NCI-H1105 (cell line): ENCODE measurements around the gene MYBPHL.

Source experiments
- DNase-seq: peaks from one replicate; lab custom pipeline; 2025; lab: John Stamatoyannopoulos, UW

Gene MYBPHL

DNA sequence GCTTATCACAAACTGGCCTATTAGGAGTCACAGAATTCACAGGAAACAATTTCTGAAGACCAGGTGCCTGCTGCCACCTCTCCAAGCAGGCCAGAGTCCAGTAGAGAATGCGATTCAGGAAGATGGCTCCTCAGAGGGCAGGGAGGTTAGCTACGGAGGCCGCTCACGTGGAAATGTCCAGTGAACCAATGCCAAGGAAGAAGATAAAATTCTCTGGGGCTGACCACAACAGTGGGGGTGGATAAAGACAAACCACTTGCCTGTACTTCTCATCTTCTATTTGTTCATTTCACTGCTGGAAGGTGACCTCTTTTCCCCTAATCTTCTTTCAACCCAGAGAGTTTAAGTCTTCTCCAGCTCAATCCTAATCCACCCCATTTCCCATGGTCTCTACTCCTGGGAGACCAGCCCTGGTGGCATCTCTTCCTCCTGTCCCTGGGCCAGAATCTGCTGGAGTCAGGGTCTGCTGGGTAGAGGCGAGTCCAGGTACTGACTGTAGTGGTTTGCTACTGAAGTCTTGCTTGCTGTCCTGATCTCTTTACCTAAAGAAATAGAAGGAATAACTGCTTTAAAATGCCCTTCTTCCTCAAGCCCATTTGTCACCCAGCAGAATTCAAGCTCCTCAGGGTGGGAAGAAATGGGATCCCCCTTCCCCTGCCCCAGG lies 27.1 kb downstream of the MYBPHL start:
- no peak for DNase-seq

- peak; percentile 52 for DNase-seq
Measured at GRCh38 chr1:109277434-109278204, 29.2 kb downstream of the MYBPHL start.

DNA sequence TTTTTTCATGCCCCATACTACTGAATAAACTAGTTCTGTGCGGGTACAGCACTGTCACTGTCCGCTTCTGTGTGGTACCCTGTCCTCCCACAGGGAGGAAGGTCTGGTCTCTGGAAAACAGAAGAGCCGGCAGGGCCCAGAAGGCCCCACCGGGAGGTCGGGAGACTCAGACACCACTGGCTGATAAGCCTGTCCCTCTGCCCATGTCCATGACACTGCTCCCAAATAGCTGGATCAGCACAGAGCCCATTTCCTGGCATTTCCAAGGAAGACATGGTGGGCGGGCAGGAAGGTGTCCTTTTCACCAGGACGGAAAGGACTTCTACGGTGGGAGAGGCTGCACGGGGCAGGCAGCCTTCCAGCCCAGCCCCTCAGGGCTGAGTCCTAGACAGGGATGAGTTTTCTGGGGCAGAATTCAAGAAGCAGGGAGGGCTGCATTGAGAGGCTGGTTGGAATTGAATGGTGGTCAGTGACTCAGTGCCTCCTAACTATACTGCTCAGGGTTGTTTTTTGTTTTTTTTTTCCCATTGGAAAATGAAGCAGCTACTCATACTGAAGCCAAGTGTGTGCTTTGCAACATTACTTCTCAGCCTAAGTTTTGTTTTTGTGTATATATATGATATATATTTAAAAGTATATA lies 31.0 kb downstream of the MYBPHL start:
- no peak for DNase-seq

GRCh38 chr1:109274533-109275476 lies 32.0 kb downstream of the MYBPHL start:
- DNase-seq, result no peak

DNA sequence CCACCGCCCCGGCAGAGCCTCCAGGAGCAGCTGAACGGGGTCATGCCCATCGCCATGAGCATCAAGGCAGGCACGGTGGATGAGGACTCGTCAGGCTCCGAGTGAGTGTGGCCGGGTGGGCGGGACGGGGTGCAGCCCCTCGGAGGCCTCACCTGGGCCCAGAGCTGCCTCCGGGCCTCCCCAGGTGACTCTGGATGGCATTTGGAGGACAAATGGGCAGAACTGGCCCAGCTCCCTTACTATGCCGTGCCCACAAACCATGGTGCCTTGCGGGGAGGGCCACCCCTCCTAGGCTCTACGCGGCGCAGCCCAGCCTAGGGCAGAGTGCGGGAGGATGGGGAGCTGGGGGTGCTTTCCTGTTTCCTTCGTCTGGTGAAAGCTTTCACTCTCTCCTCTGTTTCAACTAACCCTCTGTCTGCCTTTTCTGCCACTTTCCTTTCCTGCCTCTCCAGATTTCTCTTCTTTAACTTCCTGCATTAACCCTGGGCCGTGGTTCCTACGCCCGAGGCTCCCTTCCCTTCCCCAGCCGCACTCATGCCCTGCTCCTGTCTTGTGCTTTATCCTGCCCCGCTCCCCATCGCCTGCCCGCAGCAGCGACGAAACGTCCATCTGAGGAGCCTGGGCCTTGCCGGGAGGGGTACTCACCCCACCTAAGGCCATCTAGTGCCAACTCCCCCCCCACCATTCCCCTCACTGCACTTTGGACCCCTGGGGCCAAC lies 33.1 kb downstream of the MYBPHL start:
- no peak for DNase-seq

DNA sequence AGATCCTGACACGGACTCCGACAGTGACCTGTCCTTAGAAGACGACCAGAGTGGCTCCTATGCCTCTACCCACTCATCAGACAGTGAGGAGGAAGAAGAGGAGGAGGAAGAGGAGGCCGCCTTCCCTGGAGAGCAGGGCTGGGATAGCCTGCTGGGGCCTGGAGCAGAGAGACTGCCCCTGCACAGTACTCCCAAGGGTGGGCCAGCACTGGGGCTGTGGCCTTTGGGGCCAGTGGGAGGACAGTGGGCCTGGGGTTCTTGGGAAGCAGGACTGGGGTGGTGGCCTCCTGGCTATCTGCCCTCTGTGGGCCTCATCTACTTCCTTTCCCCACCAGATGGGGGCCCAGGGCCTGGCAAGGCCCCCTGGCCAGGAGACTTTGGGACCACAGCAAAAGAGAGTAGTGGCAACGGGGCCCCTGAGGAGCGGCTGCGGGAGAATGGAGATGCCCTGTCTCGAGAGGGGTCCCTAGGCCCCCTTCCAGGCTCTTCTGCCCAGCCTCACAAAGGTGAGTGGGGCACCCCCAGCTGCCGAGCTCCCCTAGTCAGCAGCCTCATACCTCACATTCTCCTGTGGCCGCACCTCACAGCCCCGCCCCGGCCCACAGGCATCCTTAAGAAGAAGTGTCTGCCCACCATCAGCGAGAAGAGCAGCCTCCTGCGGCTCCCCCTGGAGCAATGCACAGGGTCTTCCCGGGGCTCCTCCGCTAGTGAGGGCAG lies 33.8 kb downstream of the MYBPHL start:
- no peak for DNase-seq

- no peak for DNase-seq
Measured at GRCh38 chr1:109272021-109272799, 34.6 kb downstream of the MYBPHL start.

DNA sequence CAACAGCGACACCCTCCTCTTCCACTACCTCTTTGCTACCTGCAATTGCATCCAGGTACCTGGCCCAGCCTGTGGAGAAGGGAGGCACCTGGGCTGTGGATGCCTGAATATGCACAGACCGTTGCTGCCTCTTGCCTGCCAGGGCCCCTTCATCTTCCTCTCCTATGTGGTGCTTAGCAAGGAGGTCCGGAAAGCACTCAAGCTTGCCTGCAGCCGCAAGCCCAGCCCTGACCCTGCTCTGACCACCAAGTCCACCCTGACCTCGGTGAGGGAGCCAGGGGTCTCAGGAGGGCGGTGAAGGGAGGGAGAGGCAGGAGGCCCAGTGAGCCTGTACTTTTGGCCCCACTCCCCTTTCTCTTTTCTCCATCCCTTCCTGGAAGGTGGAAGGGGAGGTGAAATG lies 35.4 kb downstream of the MYBPHL start:
- no peak for DNase-seq

- no peak for DNase-seq
Measured at GRCh38 chr1:109270623-109271317, 36.0 kb downstream of the MYBPHL start.

DNA sequence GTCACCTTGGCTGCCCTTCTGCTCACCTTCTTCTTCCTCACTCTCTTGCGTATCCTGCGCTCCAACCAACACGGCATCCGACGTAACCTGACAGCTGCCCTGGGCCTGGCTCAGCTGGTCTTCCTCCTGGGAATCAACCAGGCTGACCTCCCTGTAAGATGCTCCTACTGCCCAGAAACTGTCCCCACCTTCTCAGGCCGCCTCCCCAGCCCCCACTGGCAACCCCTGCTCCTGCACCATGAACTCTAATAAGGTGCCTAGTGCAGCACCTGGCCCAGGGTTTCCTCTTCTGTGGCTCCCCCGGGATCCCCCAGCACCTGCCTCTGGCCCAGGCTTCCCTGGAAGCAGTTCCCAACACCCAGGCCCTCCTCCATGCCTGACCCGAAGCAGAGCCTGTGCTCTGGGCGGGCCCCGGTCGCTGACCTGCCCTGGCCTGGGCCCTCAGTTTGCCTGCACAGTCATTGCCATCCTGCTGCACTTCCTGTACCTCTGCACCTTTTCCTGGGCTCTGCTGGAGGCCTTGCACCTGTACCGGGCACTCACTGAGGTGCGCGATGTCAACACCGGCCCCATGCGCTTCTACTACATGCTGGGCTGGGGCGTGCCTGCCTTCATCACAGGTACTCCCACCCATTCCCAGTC lies 36.7 kb downstream of the MYBPHL start:
- no peak for DNase-seq

DNA sequence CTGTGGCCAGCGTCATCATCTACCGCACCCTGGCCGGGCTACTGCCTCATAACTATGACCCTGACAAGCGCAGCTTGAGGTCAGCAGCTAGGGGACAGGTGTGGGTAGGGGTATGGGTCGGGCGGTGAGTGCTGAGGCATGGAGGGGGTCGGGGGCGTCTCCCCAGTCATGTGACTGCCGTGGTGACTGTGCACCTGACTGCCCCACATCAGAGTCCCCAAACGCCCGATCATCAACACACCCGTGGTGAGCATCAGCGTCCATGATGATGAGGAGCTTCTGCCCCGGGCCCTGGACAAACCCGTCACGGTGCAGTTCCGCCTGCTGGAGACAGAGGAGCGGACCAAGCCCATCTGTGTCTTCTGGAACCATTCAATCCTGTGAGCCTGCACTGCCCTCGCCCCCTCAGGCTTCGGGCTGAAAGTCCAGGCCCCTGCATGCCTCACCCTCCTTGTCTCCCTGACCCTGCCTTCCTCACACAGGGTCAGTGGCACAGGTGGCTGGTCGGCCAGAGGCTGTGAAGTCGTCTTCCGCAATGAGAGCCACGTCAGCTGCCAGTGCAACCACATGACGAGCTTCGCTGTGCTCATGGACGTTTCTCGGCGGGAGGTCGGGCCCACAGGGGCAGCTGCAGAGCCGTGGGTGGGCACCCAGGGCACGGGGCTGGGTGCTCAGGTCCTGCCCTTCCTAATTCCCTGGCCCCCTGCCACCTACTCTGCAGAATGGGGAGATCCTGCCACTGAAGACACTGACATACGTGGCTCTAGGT lies 37.4 kb downstream of the MYBPHL start:
- DNase-seq, result no peak

- DNase-seq, result no peak
Measured at GRCh38 chr1:109268431-109269211, 38.2 kb downstream of the MYBPHL start.

DNA sequence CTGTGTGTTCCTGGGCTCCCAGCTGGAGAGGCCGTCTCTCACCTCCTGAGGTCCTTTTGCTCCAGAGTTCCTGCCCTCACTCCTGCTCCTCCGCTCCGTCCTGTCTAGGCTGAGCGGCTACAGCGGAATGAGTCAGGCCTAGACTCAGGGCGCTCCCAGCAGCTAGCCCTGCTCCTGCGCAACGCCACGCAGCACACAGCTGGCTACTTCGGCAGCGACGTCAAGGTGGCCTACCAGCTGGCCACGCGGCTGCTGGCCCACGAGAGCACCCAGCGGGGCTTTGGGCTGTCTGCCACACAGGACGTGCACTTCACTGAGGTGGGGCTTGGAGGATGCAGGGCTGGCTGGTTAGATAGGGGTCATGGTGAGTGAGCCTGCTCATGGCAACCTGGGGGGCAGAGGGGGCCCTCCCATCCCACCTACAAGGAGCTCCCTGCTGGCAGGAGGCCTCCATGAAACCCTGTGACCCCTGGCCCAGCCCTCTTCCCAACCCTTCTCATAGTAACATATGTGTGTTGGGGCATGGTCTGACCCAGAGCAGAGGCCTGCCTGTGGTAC lies 39.0 kb downstream of the MYBPHL start:
- DNase-seq, result no peak

DNA sequence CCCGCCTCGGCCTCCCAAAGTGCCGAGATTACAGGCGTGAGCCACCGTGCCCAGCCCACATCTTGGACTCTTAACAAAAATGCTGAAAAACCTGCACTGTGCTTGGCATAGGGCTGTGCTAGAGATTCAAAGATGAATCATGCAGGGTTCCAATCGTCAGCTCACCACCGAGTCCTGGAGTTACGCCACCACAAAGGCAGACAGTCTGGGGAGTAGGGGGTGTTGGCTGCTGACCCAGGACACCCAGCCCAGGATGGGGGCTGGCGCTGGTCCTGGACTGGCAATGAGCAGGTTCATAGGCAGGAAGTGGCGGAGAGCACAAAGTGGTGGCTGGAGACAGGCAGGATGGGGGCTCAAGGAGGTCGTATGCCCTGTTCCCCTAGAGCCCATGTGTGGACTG lies 39.8 kb downstream of the MYBPHL start:
- DNase-seq, result no peak

- no peak for DNase-seq
Measured at GRCh38 chr1:109265741-109266330, 41.0 kb downstream of the MYBPHL start.

DNA sequence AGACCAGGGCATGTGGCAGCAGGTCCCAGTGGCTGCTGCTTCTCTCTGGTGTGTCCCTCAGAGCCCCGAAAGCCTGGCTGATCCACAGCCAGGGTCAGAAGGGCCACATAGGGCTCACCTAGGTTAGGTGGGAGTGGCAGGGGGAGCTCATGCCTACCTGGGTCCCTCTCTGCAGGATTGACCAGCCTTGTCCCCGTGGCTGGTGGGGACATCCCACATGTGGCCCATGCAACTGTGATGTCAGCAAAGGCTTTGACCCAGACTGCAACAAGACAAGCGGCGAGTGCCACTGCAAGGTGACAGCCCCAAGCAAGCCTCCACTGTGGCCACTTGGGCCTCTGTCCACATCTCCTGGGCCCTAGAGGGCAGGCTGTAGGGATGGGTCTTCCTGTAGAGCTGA lies 41.8 kb downstream of the MYBPHL start:
- no peak for DNase-seq

GRCh38 chr1:109264379-109264755 lies 42.4 kb downstream of the MYBPHL start:
- no peak for DNase-seq
